OCI-LY7 (cell line): ENCODE measurements around the gene HOXB6. TPM values are rescaled to one million over a fixed set of nuclear protein-coding genes. Genes with fewer than 3 reads are reported as not detected.

Source experiments
- BruUV-seq: library from RNA; stranded (reverse); fragments of 400-500 nt; replicated peaks from 2 replicates; lab custom pipeline; 2021; lab: Mats Ljungman, UMichigan
- CTCF ChIA-PET: fragments of 300-600 bp; sonication (Branson Sonifier 250); formaldehyde crosslinking; loops from one replicate; lab custom pipeline; 2022; ENCODE audit warnings: antibody characterized with exemption; ENCODE audit not compliant: unreplicated experiment; lab: Charles Lee
- POLR2A ChIA-PET: fragments of 300-600 bp; sonication (Branson Sonifier 250); formaldehyde crosslinking; loops from one replicate; lab custom pipeline; 2022; ENCODE audit warnings: antibody characterized with exemption; lab: Charles Lee
- DNase-seq: peaks from one replicate; pipeline ENCODE4 v3.0.0-alpha.2; 2015; ENCODE audit warnings: low spot score
- H2AFZ ChIP-seq: fragments of 200-600 bp; sonication (generic), shearing (Covaris generic); 2 replicates; pipeline ENCODE4 v1.6.1; 2014; ENCODE audit warnings: mild to moderate bottlenecking, antibody characterized with exemption, low read length, moderate library complexity
- H3K27ac ChIP-seq: fragments of 200-600 bp; sonication (generic); 2 replicates; pipeline ENCODE4 v1.5.1; 2014; ENCODE audit warnings: mixed run types, low read depth, mild to moderate bottlenecking, moderate library complexity, low read length, inconsistent platforms; ENCODE audit not compliant: poor library complexity, severe bottlenecking
- H3K36me3 ChIP-seq: fragments of 200-600 bp; sonication (generic); 2 replicates; pipeline ENCODE4 v1.6.1; 2014; ENCODE audit warnings: mild to moderate bottlenecking, antibody characterized with exemption, low read length, moderate library complexity, mixed read lengths; ENCODE audit not compliant: insufficient read depth
- H3K4me1 ChIP-seq: fragments of 200-600 bp; sonication (generic); 2 replicates; pipeline ENCODE4 v1.5.1; 2014; ENCODE audit warnings: mild to moderate bottlenecking, low read length; ENCODE audit not compliant: insufficient read depth, poor library complexity, severe bottlenecking
- H3K4me2 ChIP-seq: fragments of 200-600 bp; sonication (generic); 2 replicates; pipeline ENCODE4 v1.6.1; 2014; ENCODE audit warnings: mild to moderate bottlenecking, low read length
- H3K4me3 ChIP-seq: fragments of 200-600 bp; sonication (generic); 2 replicates; pipeline ENCODE4 v1.5.1; 2014; ENCODE audit warnings: mild to moderate bottlenecking, low read depth, low read length; ENCODE audit not compliant: poor library complexity, severe bottlenecking
- H3K79me2 ChIP-seq: fragments of 200-600 bp; sonication (generic); 2 replicates; pipeline ENCODE4 v1.6.1; 2016; ENCODE audit warnings: low read depth, mild to moderate bottlenecking, low read length, moderate library complexity, mixed read lengths; ENCODE audit not compliant: insufficient read depth
- H3K9me2 ChIP-seq: fragments of 200-600 bp; sonication (generic); 2 replicates; pipeline ENCODE4 v1.6.1; 2016; ENCODE audit warnings: mild to moderate bottlenecking, low read length, mixed read lengths; ENCODE audit not compliant: insufficient read depth
- H3K9me3 ChIP-seq: fragments of 200-600 bp; sonication (generic); 2 replicates; pipeline ENCODE4 v1.6.1; 2014; ENCODE audit warnings: mild to moderate bottlenecking, mixed run types, low read length, mixed read lengths
- H4K20me1 ChIP-seq: fragments of 200-600 bp; sonication (generic); 2 replicates; pipeline ENCODE4 v1.6.1; 2014; ENCODE audit warnings: mild to moderate bottlenecking, antibody characterized with exemption, low read length, moderate library complexity, mixed read lengths; ENCODE audit not compliant: insufficient read depth
- CTCF ChIP-seq: fragments of 200-600 bp; sonication (generic); conservative IDR thresholded peaks from 2 replicates; pipeline ENCODE4 v1.5.1; 2014; ENCODE audit warnings: mild to moderate bottlenecking, antibody characterized with exemption, low read length, moderate library complexity, mixed read lengths
- EZH2phosphoT487 ChIP-seq: fragments of 200-600 bp; sonication (generic); IDR thresholded peaks from 2 replicates; pipeline ENCODE4 v1.6.1; 2018; ENCODE audit warnings: low read depth, borderline replicate concordance, mild to moderate bottlenecking, mixed run types, antibody characterized with exemption, low read length, moderate library complexity, mixed read lengths
- intact Hi-C: fragments of 100-400 bp; cut with micrococcal nuclease; formaldehyde crosslinking; loops from one replicate; pipeline ENCODE4 v1.10.0; 2022; ENCODE audit not compliant: unreplicated experiment
- total RNA-seq, 2 experiments: library from RNA; depleted of rRNA in 1 of 2; stranded (reverse); fragments of >200 nt in 1 of 2; shearing (Covaris generic) in 1 of 2; gene quantifications; 2 replicates each; pipeline ENCODE4 v1.2.3, GENCODE V29; 2014 to 2022

The HOXB6 gene
- total RNA-seq, 2 experiments from 2014 or later = not detected

GRCh38 chr17:48575066-48575582 is 29.7 kb downstream of the HOXB6 start:
- no peak overlapping the region for H3K4me2 ChIP-seq
- H3K36me3 ChIP-seq = peaks cover 5% of the 10 kb centered on the region; the same call in 1 of the 2 replicates
- ChIA-PET POLR2A (no interaction called here), CTCF (no interaction called here)
- TF ChIP-seq EZH2phosphoT487 (no peak), CTCF (no peak)
- intact Hi-C loops = no loop called here
- H4K20me1 ChIP-seq = no peaks in the 10 kb centered on the region
- H3K9me2 ChIP-seq = no peaks in the 10 kb centered on the region
- H3K79me2 ChIP-seq = peaks cover 6% of the 10 kb centered on the region; the same call in 1 of the 2 replicates
- peaks cover 19% of the 10 kb centered on the region for H3K4me1 ChIP-seq
- no peak for DNase-seq
- no TSS peak for BruUV-seq
- no peak overlapping the region for H3K27ac ChIP-seq
- no peak overlapping the region for H2AFZ ChIP-seq
- no peak overlapping the region for H3K4me3 ChIP-seq
- no peaks in the 10 kb centered on the region for H3K9me3 ChIP-seq

GRCh38 chr17:48574505-48575065 is 30.2 kb downstream of the HOXB6 start:
- no peaks in the 10 kb centered on the region for H4K20me1 ChIP-seq
- peaks cover 19% of the 10 kb centered on the region for H3K4me1 ChIP-seq
- intact Hi-C loops = no loop called here
- DNase-seq = no peak
- POLR2A ChIA-PET = interaction anchor here (0.6 kb wide), 1 partner anchor 92 kb away, joined by 3 read pairs; no protein-coding TSS in a partner anchor
- CTCF ChIA-PET = no interaction called here
- H3K9me3 ChIP-seq = no peaks in the 10 kb centered on the region
- no peak overlapping the region for H3K4me3 ChIP-seq
- BruUV-seq = no TSS peak
- H3K9me2 ChIP-seq = no peaks in the 10 kb centered on the region
- no peak overlapping the region for H3K4me2 ChIP-seq
- no peak overlapping the region for H3K27ac ChIP-seq
- no peak for TF ChIP-seq CTCF
- TF ChIP-seq EZH2phosphoT487 = no peak
- peaks cover 6% of the 10 kb centered on the region; the same call in 1 of the 2 replicates for H3K79me2 ChIP-seq
- H2AFZ ChIP-seq = no peak overlapping the region
- H3K36me3 ChIP-seq = peaks cover 5% of the 10 kb centered on the region; the same call in 1 of the 2 replicates

GRCh38 chr17:48571826-48572417 is 32.9 kb downstream of the HOXB6 start:
- no peak for TF ChIP-seq EZH2phosphoT487
- TF ChIP-seq CTCF = no peak
- CTCF ChIA-PET = no interaction called here

More at GRCh38 chr17:48571826-48572417, 32.9 kb downstream of the HOXB6 start:
- POLR2A ChIA-PET = no interaction called here
- Histone ChIP-seq H3K4me3 (no peak overlapping the region), H3K9me2 (no peaks in the 10 kb centered on the region), H3K36me3 (peaks cover 5% of the 10 kb centered on the region; the same call in 1 of the 2 replicates), H2AFZ (no peak overlapping the region), H3K4me2 (no peak overlapping the region), H4K20me1 (no peaks in the 10 kb centered on the region), H3K4me1 (peaks cover 7% of the 10 kb centered on the region), H3K79me2 (peaks cover under 1% of the 10 kb centered on the region; the same call in 1 of the 2 replicates), H3K9me3 (no peaks in the 10 kb centered on the region), H3K27ac (no peak overlapping the region)
- BruUV-seq = no TSS peak
- intact Hi-C loops = no loop called here
- DNase-seq = no peak
